GM23338 (cell line): ENCODE measurements around the gene ODF2L. TPM values are rescaled to one million over a fixed set of nuclear protein-coding genes. Genes with fewer than 3 reads are reported as not detected.

Source experiments
- ATAC-seq: fragments of 200-7000 bp; cut with Tn5 transposase; 3 replicates; pipeline ENCODE4 v1.9.1; 2020
- DNase-seq: peaks from one replicate; pipeline ENCODE4 v3.0.0-alpha.2; 2015; ENCODE audit warnings: low spot score
- H2AFZ ChIP-seq: fragments of 200-600 bp; sonication (generic); 2 replicates; pipeline ENCODE4 v1.8.0; 2016; ENCODE audit warnings: antibody characterized with exemption, mild to moderate bottlenecking, moderate library complexity
- H3F3A ChIP-seq: fragments of 200-600 bp; sonication (generic); replicated peaks from 2 replicates; pipeline ENCODE4 v1.8.0; 2017; ENCODE audit warnings: antibody characterized with exemption, mixed run types, low read depth
- H3K27ac ChIP-seq: fragments of 200-600 bp; sonication (generic); 2 replicates; pipeline ENCODE4 v1.6.1; 2016; ENCODE audit warnings: low read depth
- H3K27me3 ChIP-seq: fragments of 200-600 bp; sonication (generic); 2 replicates; pipeline ENCODE4 v1.8.0; 2016; ENCODE audit warnings: mild to moderate bottlenecking, mixed run types, moderate library complexity; ENCODE audit not compliant: insufficient read depth
- H3K36me3 ChIP-seq: fragments of 200-600 bp; sonication (generic); 2 replicates; pipeline ENCODE4 v1.8.0; 2016; ENCODE audit warnings: mild to moderate bottlenecking; ENCODE audit not compliant: insufficient read depth
- H3K4me1 ChIP-seq: fragments of 200-600 bp; sonication (generic); 2 replicates; pipeline ENCODE4 v1.8.0; 2016; ENCODE audit warnings: mild to moderate bottlenecking, moderate library complexity; ENCODE audit not compliant: insufficient read depth
- H3K4me2 ChIP-seq: fragments of 200-600 bp; sonication (generic); 2 replicates; pipeline ENCODE4 v1.7.1; 2017; ENCODE audit warnings: mixed run types
- H3K4me3 ChIP-seq: fragments of 200-600 bp; sonication (generic); 2 replicates; pipeline ENCODE4 v1.6.1; 2016; ENCODE audit warnings: mixed run types
- H3K79me2 ChIP-seq: fragments of 200-600 bp; sonication (generic); replicated peaks from 2 replicates; pipeline ENCODE4 v1.8.0; 2017; ENCODE audit warnings: mild to moderate bottlenecking; ENCODE audit not compliant: insufficient read depth
- H3K9me2 ChIP-seq: fragments of 200-600 bp; sonication (generic); 2 replicates; pipeline ENCODE4 v1.8.0; 2017; ENCODE audit not compliant: insufficient read depth
- H4K20me1 ChIP-seq: fragments of 200-600 bp; sonication (generic); replicated peaks from 2 replicates; pipeline ENCODE4 v1.8.0; 2017; ENCODE audit warnings: mild to moderate bottlenecking; ENCODE audit not compliant: insufficient read depth
- H3K27ac Mint-ChIP-seq: 2 replicates; pipeline ENCODE4 v1.8.0; 2020; ENCODE audit warnings: inconsistent platforms, mild to moderate bottlenecking, moderate library complexity, mixed read lengths
- H3K27me3 Mint-ChIP-seq: 3 replicates; pipeline ENCODE4 v1.8.0; 2022; ENCODE audit warnings: low read depth, mild to moderate bottlenecking, moderate library complexity, mixed read lengths, inconsistent platforms; ENCODE audit not compliant: insufficient read depth, poor library complexity
- H3K36me3 Mint-ChIP-seq: 3 replicates; pipeline ENCODE4 v1.8.0; 2021; ENCODE audit warnings: low read depth, mild to moderate bottlenecking, inconsistent platforms, moderate library complexity, mixed read lengths
- H3K4me1 Mint-ChIP-seq: 3 replicates; pipeline ENCODE4 v1.8.0; 2020; ENCODE audit warnings: mild to moderate bottlenecking, inconsistent platforms, mixed read lengths
- H3K4me3 Mint-ChIP-seq: 3 replicates; pipeline ENCODE4 v1.8.0; 2021; ENCODE audit warnings: moderate library complexity, mild to moderate bottlenecking, inconsistent platforms, mixed read lengths
- H3K9me3 Mint-ChIP-seq: 3 replicates; pipeline ENCODE4 v1.8.0; 2020; ENCODE audit warnings: moderate library complexity, mild to moderate bottlenecking, inconsistent platforms, mixed read lengths
- CREB1 ChIP-seq: fragments of 250-450 bp; sonication (Bioruptor Pico); IDR thresholded peaks from 2 replicates; pipeline ENCODE4 v1.5.0; 2020; ENCODE audit warnings: low read depth, mild to moderate bottlenecking, moderate library complexity
- EZH2phosphoT487 ChIP-seq: fragments of 200-600 bp; sonication (generic); IDR thresholded peaks from one replicate; pipeline ENCODE4 v1.8.1; 2018; ENCODE audit warnings: antibody characterized with exemption; ENCODE audit not compliant: unreplicated experiment
- JUNB ChIP-seq: IDR thresholded peaks from one replicate; pipeline ENCODE4 v1.6.1; 2016; ENCODE audit warnings: antibody characterized with exemption; ENCODE audit not compliant: unreplicated experiment
- NANOG ChIP-seq: IDR thresholded peaks from 2 replicates; pipeline ENCODE4 v1.6.1; 2016; ENCODE audit warnings: antibody characterized with exemption, borderline replicate concordance
- POLR2AphosphoS5 ChIP-seq: IDR thresholded peaks from 2 replicates; pipeline ENCODE4 v1.6.1; 2016; ENCODE audit warnings: antibody characterized with exemption, low read depth
- STAT1 ChIP-seq: IDR thresholded peaks from one replicate; pipeline ENCODE4 v1.6.1; 2016; ENCODE audit warnings: antibody characterized with exemption; ENCODE audit not compliant: unreplicated experiment
- ZNF331 ChIP-seq: fragments of 250-450 bp; sonication (Bioruptor Pico); IDR thresholded peaks from 2 replicates; pipeline ENCODE4 v1.5.0; 2020; ENCODE audit warnings: low read depth, mild to moderate bottlenecking, moderate library complexity
- polyA plus RNA-seq: library from polyadenylated mRNA; unstranded; fragments of >200 nt; fragmentation: Nextera tagmentation; extraction: Ambion mirVana; gene quantifications from 2 replicates; pipeline ENCODE4 v1.2.1, GENCODE V29; 2016
- total RNA-seq: library from RNA; depleted of rRNA; stranded (reverse); fragments of >200 nt; shearing (Covaris generic); gene quantifications from 2 replicates; pipeline ENCODE4 v1.2.3, GENCODE V29; 2014
- TF ChIP-seq, protein P1 (sequence below): fragments of 250-450 bp; sonication (Bioruptor Pico); IDR thresholded peaks from 2 replicates; pipeline ENCODE4 v1.5.0; 2020; ENCODE audit warnings: mild to moderate bottlenecking, moderate library complexity
- TF ChIP-seq, protein P2 (sequence below): IDR thresholded peaks from 2 replicates; pipeline ENCODE4 v1.6.1; 2016; ENCODE audit warnings: antibody characterized with exemption

Gene ODF2L
- total and polyA plus RNA-seq, 2 experiments from 2014 or later: 29.8 to 51.5 TPM

DNA sequence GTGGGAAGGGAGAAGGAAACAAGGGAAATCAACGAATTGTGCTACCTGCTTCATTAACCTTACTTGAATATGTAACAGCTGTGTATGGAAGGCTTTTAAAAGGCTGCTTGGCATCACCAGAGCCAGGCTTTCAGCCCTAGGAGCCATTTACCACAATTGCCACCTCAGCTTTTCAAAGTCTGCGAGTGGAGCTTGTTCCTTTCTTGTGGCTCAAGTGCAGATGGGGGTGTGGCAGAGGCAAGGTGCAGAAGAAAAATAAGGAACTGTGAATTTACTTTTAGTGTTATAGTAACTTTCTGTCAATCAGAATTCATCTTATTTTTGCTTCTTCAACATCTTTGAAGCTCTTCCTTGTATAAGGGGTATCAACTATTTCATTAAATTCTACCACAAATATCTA, 45.5 kb upstream of the ODF2L start:
- no peaks in the 10 kb centered on the region for H3K27me3 ChIP-seq
- Mint-ChIP-seq H3K4me3 (no peak overlapping the region), H3K36me3 (no peaks in the 10 kb centered on the region), H3K27ac (no peak overlapping the region), H3K9me3 (no peaks in the 10 kb centered on the region), H3K27me3 (no peaks in the 10 kb centered on the region), H3K4me1 (no peaks in the 10 kb centered on the region)
- no peak overlapping the region for H3K4me3 ChIP-seq
- H3K9me2 ChIP-seq: no peaks in the 10 kb centered on the region
- no peak overlapping the region for H3K4me2 ChIP-seq
- no peaks in the 10 kb centered on the region for H4K20me1 ChIP-seq
- no peak overlapping the region for H3K27ac ChIP-seq
- no peaks in the 10 kb centered on the region for H3F3A ChIP-seq
- no peaks in the 10 kb centered on the region for H3K36me3 ChIP-seq
- DNase-seq: no peak
- TF ChIP-seq JUNB (no peak), EZH2phosphoT487 (no peak), CREB1 (CRISPR knock-in tag) (no peak), POLR2AphosphoS5 (no peak), NANOG (no peak), ZNF331 (no peak), STAT1 (no peak)
- TF ChIP-seq, protein P1, sequence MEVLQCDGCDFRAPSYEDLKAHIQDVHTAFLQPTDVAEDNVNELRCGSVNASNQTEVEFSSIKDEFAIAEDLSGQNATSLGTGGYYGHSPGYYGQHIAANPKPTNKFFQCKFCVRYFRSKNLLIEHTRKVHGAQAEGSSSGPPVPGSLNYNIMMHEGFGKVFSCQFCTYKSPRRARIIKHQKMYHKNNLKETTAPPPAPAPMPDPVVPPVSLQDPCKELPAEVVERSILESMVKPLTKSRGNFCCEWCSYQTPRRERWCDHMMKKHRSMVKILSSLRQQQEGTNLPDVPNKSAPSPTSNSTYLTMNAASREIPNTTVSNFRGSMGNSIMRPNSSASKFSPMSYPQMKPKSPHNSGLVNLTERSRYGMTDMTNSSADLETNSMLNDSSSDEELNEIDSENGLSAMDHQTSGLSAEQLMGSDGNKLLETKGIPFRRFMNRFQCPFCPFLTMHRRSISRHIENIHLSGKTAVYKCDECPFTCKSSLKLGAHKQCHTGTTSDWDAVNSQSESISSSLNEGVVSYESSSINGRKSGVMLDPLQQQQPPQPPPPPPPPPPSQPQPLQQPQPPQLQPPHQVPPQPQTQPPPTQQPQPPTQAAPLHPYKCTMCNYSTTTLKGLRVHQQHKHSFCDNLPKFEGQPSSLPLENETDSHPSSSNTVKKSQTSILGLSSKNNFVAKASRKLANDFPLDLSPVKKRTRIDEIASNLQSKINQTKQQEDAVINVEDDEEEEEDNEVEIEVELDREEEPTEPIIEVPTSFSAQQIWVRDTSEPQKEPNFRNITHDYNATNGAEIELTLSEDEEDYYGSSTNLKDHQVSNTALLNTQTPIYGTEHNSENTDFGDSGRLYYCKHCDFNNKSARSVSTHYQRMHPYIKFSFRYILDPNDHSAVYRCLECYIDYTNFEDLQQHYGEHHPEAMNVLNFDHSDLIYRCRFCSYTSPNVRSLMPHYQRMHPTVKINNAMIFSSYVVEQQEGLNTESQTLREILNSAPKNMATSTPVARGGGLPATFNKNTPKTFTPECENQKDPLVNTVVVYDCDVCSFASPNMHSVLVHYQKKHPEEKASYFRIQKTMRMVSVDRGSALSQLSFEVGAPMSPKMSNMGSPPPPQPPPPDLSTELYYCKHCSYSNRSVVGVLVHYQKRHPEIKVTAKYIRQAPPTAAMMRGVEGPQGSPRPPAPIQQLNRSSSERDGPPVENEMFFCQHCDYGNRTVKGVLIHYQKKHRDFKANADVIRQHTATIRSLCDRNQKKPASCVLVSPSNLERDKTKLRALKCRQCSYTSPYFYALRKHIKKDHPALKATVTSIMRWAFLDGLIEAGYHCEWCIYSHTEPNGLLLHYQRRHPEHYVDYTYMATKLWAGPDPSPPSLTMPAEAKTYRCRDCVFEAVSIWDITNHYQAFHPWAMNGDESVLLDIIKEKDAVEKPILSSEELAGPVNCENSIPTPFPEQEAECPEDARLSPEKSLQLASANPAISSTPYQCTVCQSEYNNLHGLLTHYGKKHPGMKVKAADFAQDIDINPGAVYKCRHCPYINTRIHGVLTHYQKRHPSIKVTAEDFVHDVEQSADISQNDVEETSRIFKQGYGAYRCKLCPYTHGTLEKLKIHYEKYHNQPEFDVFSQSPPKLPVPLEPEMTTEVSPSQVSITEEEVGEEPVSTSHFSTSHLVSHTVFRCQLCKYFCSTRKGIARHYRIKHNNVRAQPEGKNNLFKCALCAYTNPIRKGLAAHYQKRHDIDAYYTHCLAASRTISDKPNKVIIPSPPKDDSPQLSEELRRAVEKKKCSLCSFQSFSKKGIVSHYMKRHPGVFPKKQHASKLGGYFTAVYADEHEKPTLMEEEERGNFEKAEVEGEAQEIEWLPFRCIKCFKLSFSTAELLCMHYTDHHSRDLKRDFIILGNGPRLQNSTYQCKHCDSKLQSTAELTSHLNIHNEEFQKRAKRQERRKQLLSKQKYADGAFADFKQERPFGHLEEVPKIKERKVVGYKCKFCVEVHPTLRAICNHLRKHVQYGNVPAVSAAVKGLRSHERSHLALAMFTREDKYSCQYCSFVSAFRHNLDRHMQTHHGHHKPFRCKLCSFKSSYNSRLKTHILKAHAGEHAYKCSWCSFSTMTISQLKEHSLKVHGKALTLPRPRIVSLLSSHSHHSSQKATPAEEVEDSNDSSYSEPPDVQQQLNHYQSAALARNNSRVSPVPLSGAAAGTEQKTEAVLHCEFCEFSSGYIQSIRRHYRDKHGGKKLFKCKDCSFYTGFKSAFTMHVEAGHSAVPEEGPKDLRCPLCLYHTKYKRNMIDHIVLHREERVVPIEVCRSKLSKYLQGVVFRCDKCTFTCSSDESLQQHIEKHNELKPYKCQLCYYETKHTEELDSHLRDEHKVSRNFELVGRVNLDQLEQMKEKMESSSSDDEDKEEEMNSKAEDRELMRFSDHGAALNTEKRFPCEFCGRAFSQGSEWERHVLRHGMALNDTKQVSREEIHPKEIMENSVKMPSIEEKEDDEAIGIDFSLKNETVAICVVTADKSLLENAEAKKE: no peak
- TF ChIP-seq, protein P2, sequence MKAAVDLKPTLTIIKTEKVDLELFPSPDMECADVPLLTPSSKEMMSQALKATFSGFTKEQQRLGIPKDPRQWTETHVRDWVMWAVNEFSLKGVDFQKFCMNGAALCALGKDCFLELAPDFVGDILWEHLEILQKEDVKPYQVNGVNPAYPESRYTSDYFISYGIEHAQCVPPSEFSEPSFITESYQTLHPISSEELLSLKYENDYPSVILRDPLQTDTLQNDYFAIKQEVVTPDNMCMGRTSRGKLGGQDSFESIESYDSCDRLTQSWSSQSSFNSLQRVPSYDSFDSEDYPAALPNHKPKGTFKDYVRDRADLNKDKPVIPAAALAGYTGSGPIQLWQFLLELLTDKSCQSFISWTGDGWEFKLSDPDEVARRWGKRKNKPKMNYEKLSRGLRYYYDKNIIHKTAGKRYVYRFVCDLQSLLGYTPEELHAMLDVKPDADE: no peak
- H3K79me2 ChIP-seq: no peaks in the 10 kb centered on the region
- no peaks in the 10 kb centered on the region for H3K4me1 ChIP-seq
- peak overlapping the region; percentile 52; the same call in 1 of the 2 replicates for H2AFZ ChIP-seq
- ATAC-seq: no peak
